Measurements from ENCODE around the gene SPATA6L.
"Not testable (repeated sequence)": the region's sequence is repeated elsewhere in the genome, so short reads cannot be mapped to it uniquely, and the experiment has no call there.

SPATA6L gene

GRCh38 chr9:4674783-4675182 lies 8.5 kb upstream of the SPATA6L start:
- DNase-seq (ENCODE audit: low read depth) = no peak

DNA sequence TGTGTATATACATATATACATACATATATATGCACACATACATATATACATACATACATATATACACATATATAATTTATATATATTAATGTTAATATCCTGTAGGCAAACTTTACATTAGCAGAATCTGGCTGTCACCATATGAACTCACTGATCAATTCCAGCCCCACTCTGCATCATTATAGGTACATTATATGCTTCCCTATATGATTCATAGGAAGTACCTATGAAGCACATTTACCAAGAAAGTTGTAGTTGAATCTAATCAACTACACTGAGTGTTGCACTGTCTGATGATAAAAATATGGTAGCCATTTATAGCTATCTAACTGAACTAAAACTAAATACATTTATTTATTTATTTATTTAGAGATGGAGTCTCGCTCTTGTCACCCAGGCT lies 5.5 kb upstream of the SPATA6L start:
- DNase-seq (ENCODE audit: low read depth) = no peak

GRCh38 chr9:4670591-4670990 lies 4.3 kb upstream of the SPATA6L start:
- DNase-seq (ENCODE audit: low read depth) = no peak

DNA sequence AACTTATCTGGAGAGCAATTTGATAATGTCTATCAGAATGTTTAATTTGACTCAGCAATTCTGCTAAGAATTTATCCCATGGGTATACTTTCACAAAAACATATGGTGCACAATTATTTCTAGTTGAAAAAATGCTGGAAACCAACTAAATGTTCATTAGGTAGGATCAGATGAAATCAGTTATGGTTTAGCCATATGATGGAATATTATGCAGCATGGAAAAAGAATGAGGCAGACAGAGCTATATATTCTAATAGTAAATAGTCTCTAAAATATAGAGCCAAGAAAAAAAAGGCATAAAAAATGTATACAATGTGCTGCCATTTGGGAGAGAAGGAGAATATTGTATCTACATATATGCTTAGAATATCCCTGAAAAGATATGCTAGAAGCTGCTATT lies 3.6 kb upstream of the SPATA6L start:
- DNase-seq (ENCODE audit: low read depth) = no peak

DNA sequence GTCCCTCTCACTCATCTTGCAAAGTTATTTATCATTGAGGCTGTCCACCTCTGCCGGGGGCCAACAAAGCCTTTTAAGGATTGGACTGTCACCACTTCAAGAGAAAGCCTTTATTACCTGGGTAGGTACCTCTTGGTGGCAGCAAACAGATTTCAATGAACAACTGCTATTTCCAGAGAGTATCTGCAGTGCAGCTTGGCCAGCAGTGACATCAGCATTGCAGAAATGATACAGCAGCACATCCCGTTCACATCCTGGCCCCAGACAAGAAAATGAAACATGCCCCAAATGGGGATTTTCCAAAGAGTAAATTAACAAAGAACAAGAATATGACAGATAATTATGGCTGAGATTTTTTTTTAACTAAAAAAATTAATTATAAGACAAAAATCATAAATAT lies 2.3 kb upstream of the SPATA6L start:
- no peak for DNase-seq (ENCODE audit: low read depth)

DNA sequence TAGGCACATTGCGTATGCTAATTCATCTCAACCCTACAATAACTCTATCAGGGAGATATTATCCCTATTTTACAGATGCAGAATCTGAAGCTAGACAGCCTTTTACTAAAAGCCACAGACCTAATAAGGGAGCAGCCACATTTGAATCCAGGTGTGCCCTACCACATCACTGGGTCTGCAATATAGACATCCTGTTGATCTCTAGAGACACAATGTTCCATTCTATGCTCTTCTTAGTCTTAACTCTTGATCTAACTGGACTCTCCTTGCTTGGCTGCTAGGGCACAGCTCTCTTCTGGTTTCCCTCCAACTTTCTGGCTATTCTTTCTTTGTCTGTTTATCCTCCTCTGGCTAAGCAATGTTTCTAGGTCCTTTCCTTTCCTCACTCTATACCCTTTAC lies 1.4 kb upstream of the SPATA6L start:
- DNase-seq (ENCODE audit: low read depth) = no peak

DNA sequence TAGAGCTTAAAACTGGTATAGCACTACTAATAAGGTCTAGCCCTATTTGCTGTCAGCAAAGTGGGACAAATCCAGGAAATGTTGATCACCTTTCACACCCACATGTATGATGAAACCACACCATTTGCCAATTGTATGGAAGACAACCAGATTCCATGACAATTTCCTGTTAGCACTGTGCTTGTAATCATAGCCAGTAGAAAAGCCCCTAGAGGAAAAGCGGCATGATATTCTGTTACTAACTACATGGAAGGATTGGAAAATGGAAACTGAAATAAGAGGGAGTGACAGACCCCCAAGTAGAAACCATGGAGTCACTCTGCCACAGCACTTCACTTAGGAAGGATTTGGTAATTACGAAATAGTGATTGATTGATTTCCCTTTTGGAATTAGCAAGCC lies 923 bp downstream of the SPATA6L start:
- no peak for DNase-seq (ENCODE audit: low read depth)

DNA sequence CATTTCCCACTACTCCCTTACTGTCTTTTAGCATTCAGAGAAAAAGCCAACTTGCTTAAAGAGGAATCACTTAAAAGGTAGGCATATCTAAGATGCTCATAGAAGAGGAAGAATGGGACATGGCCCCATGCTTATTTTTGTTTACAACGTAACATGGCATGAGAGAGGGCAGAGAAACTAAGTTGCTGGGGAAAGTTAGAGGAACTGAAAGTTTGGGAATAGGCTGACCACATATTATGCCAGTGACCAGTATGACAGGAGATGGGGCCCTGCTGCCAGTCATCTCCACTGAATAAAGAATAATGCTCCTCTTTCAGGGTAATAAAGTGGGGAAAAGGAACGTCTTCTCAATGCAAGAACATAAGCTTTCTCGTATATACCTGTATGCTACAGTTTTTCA lies 2.3 kb downstream of the SPATA6L start:
- DNase-seq (ENCODE audit: low read depth) = no peak

DNA sequence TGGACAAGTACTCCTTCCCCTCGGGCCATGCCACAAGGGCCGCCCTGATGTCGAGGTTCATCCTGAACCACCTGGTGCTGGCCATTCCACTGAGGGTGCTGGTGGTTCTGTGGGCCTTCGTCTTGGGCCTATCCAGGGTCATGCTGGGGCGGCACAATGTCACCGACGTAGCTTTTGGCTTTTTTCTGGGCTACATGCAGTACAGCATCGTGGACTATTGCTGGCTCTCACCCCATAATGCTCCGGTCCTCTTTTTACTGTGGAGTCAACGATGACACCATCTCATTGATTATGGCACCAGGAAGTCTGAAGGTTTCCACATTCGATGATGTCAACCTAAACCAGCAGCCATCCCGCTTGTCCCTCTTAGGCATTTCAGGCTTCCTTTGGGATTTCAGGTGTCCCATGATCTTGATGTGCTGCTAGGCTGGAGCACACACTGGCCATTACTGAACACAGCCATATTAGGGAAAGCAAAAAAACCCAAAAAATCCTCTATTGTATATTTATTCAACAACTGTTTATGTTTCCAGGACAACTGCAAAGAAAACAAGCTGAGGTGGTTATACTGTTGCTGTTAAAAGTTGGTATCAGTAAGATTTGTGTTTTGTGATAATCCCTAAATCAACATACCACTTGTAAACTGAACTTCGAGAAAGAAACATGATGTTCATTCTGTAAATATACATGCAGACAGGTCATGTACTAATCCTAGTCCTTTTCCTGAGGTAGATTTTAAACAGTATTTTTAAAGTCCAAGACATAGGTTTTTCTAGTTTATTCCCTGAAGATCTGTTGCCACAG lies 3.1 kb downstream of the SPATA6L start:
- no peak for DNase-seq (ENCODE audit: low read depth)

DNA sequence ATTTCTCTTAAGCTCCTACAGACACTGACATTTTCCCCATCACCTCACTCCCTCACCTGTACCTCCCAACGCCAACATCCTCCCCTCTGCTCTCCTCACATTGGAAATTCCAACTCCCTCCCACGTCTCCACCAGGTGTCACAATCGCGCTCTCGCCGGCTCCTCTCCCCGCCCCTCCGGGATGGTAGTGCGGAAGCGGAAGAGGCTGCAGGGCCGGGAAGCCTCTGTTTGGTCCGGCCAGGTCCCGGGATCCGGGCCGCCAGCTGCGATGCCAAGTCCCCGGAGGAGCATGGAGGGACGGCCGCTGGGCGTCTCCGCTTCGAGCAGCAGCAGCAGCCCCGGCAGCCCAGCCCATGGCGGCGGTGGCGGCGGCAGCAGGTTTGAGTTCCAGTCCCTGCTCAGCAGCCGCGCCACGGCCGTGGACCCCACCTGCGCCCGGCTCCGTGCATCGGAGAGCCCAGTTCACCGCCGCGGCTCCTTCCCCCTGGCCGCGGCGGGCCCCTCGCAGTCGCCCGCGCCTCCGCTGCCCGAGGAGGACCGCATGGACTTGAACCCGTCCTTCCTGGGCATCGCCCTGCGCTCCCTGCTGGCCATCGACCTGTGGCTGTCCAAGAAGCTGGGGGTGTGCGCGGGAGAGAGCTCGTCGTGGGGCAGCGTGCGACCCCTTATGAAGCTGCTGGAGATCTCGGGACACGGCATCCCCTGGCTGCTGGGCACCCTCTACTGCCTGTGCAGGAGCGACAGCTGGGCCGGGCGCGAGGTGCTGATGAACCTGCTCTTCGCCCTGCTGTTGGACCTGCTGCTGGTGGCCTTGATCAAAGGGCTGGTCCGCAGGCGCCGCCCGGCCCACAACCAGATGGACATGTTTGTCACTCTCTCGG lies 3.9 kb downstream of the SPATA6L start, which contains the start of gene PLPP6:
Gene PLPP6 (plus strand): TSS at position 187 of the 881 bp plus-strand sequence. CDS start 82 bp downstream, at position 269.
- peak; percentile 84 for DNase-seq (ENCODE audit: low read depth)

DNA sequence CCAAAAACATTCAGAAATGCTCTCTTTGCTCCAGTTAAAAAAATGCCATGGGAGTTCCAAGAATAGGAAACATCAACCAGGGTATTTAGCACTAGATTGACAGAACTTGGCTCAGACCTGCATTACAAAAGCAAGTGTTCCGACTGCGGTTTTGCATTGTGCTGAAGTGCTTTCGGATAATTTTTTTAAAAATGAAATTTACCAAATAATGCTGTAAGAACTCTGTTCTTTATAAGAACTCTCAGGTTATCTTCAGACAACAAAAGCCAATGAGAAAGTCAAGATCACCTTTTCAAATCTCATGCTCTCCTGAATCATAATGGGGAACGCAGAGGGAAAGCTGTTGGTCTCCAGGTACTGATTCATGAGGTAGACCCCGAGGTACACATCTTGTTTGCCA lies 4.7 kb downstream of the SPATA6L start:
- peak; percentile 84 for DNase-seq (ENCODE audit: low read depth)

- DNase-seq (ENCODE audit: low read depth) = peak; percentile 60
Observed at GRCh38 chr9:4661165-4661564, 5.1 kb downstream of the SPATA6L start.

- not testable (repeated sequence) for DNase-seq (ENCODE audit: low read depth)
Observed at GRCh38 chr9:4660665-4661064, 5.6 kb downstream of the SPATA6L start.

GRCh38 chr9:4657426-4658159 lies 8.7 kb downstream of the SPATA6L start:
- no peak for DNase-seq (ENCODE audit: low read depth)

- no peak for DNase-seq (ENCODE audit: low read depth)
Observed at GRCh38 chr9:4656621-4657020, 9.7 kb downstream of the SPATA6L start.

DNA sequence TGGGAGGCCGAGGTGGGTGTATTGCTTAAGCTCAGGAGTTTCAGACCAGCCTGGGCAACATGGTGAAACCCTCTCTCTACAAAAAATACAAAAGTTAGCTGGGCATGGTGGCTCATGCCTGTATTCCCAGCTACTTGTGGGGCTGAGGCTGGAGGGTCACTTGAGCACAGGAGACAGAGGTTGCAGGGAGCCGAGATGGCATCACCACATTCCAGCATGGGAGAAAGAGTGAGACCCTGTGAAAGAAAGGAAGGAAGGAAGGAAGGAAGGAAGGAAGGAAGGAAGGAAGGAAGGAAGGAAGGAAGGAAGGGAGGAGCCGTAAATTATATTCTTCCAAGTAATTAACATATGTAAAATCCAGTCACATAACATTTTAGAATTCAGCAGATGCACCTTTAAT lies 10.1 kb downstream of the SPATA6L start:
- not testable (repeated sequence) for DNase-seq (ENCODE audit: low read depth)

GRCh38 chr9:4654538-4654937 lies 11.7 kb downstream of the SPATA6L start:
- DNase-seq (ENCODE audit: low read depth) = no peak

DNA sequence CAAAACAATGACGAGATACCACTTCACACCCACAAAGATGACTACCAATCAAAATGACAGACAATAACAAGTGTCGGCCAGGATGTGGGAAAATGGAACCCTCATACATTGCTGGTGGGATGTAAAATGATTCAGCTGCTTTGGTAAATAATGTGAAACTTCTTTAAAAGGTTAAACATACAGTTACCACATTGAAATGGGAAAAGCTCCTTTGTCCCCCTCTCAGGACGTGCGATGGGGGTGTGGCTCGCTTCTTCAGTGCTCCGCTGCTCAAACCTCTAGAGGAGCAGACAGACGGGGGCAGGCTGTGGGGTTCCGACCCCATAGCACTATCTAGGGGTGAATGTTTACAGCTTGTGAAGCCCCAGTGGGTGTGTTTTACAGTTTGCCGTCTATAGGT lies 12.2 kb downstream of the SPATA6L start:
- no peak for DNase-seq (ENCODE audit: low read depth)

- DNase-seq (ENCODE audit: low read depth) = no peak
Observed at GRCh38 chr9:4642351-4642750, 23.9 kb downstream of the SPATA6L start.

DNA sequence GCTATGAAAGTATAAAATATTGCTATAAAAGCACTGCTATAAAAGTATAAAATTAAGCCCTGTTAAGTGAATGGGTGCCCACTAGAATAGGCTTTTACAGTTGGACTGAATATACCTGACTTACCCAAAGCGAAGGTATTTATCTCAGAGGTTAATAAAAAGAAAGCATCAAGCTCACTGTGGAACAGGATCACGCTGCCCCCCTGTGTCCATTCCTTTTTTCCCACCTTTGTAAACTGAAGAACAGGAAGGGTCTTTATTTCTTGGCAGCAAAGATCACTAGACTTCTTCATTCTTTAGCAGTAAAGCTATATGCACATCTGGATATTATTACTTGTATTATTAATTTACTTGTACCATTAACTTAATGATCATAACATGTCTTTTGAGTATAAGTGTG lies 26.3 kb downstream of the SPATA6L start:
- DNase-seq (ENCODE audit: low read depth) = peak; percentile 17

- no peak for DNase-seq (ENCODE audit: low read depth)
Observed at GRCh38 chr9:4639420-4639819, 26.9 kb downstream of the SPATA6L start.

DNA sequence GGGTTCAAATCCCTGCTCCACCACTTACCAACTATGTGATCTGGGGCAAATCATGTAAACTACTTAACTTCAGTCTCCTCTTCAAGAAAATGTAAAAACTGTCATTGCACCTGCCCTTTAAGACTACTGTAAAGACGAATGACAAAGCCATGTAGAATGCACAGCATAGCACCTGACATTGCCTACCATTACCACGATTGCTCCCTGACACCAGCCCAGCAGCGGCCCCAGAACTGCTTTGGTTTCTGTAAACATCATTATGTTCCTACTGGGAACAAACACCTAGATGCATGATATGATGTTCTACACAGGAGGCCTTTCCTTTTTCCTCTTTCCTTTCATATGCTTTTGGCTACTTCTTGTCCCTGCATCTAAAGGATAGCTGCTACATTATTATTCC lies 27.3 kb downstream of the SPATA6L start:
- no peak for DNase-seq (ENCODE audit: low read depth)

Data from amniotic epithelial cell (primary cell).